CD14-positive monocyte (primary cell): ENCODE measurements around the gene RMDN3. TPM values are rescaled to one million over a fixed set of nuclear protein-coding genes. Genes with fewer than 3 reads are reported as not detected.

Experiments
- DNase-seq, 3 donors: peaks; one replicate each; pipeline ENCODE4 v3.0.0-alpha.2; 2011 to 2022
- H2AFZ ChIP-seq: 2 replicates; pipeline ENCODE4 v1.6.0; 2012; ENCODE audit warnings: mild to moderate bottlenecking, low read depth, low read length, inconsistent platforms; ENCODE audit not compliant: insufficient read depth, poor library complexity, severe bottlenecking
- H3K27ac ChIP-seq, 2 donors: 1 replicate in 1 of 2; 2 replicates in 1 of 2; pipeline ENCODE4 v1.5.1; 2012 to 2013; ENCODE audit warnings: low read length in 2 of 2, control low read depth in 1 of 2, inconsistent platforms in 1 of 2, low read depth in 1 of 2, mild to moderate bottlenecking in 1 of 2
- H3K27me3 ChIP-seq, 2 donors: one replicate each; pipeline versions ENCODE4 v1.6.0 to v1.6.1; 2011 to 2013; ENCODE audit warnings: low read length in 2 of 2; ENCODE audit not compliant: control insufficient read depth in 2 of 2, insufficient read depth in 2 of 2
- H3K36me3 ChIP-seq, 2 donors: replicated peaks in 1 of 2; 1 replicate in 1 of 2; 2 replicates in 1 of 2; pipeline versions ENCODE4 v1.5.1 to v1.6.1; 2012 to 2013; ENCODE audit warnings: low read length in 2 of 2, control low read depth in 1 of 2, inconsistent platforms in 1 of 2, mild to moderate bottlenecking in 1 of 2; ENCODE audit not compliant: insufficient read depth in 2 of 2, control insufficient read depth in 1 of 2
- H3K4me1 ChIP-seq, 2 donors: 1 replicate in 1 of 2; 2 replicates in 1 of 2; pipeline versions ENCODE4 v1.5.1 to v1.6.1; 2012 to 2013; ENCODE audit warnings: low read length in 2 of 2, control low read depth in 1 of 2, inconsistent platforms in 1 of 2, mild to moderate bottlenecking in 1 of 2, moderate library complexity in 1 of 2; ENCODE audit not compliant: insufficient read depth in 2 of 2, control insufficient read depth in 1 of 2
- H3K4me2 ChIP-seq: replicated peaks from 2 replicates; pipeline ENCODE3; 2012; ENCODE audit warnings: low read length, moderate library complexity, mild to moderate bottlenecking; ENCODE audit not compliant: poor library complexity, severe bottlenecking; ENCODE audit errors: extremely low read depth
- H3K4me3 ChIP-seq, 3 experiments: fragments of 200-600 bp in 1 of 3; sonication (generic) in 1 of 3; replicated peaks in 1 of 3; 1 replicate in 2 of 3; 2 replicates in 1 of 3; pipeline ENCODE4 v1.5.1; 2011 to 2013; ENCODE audit warnings: low read length in 3 of 3, mild to moderate bottlenecking in 3 of 3, control low read depth in 2 of 3, low read depth in 2 of 3, inconsistent platforms in 1 of 3, moderate library complexity in 1 of 3
- H3K79me2 ChIP-seq: 2 replicates; pipeline ENCODE4 v1.6.0; 2012; ENCODE audit warnings: mild to moderate bottlenecking, control low read depth, inconsistent platforms, low read length, moderate library complexity; ENCODE audit not compliant: insufficient read depth
- H3K9ac ChIP-seq: 2 replicates; pipeline ENCODE4 v1.6.0; 2017; ENCODE audit warnings: low read length, mild to moderate bottlenecking; ENCODE audit not compliant: insufficient read depth, poor library complexity, severe bottlenecking
- H3K9me3 ChIP-seq, 2 donors: replicated peaks in 1 of 2; 1 replicate in 1 of 2; 2 replicates in 1 of 2; pipeline versions ENCODE4 v1.5.1 to v1.6.1; 2012 to 2013; ENCODE audit warnings: low read length in 2 of 2, control low read depth in 1 of 2; ENCODE audit not compliant: control insufficient read depth in 1 of 2, insufficient read depth in 1 of 2
- H4K20me1 ChIP-seq: 2 replicates; pipeline ENCODE4 v1.6.0; 2012; ENCODE audit warnings: mild to moderate bottlenecking, low read length, control low read depth, moderate library complexity; ENCODE audit not compliant: insufficient read depth
- H3K27ac Mint-ChIP-seq, 7 donors: one replicate each; pipeline ENCODE4 v1.8.0; 2020; ENCODE audit warnings: mild to moderate bottlenecking in 7 of 7, mixed read lengths in 7 of 7, moderate library complexity in 6 of 7, inconsistent platforms in 2 of 7
- H3K27me3 Mint-ChIP-seq, 3 donors: one replicate each; pipeline ENCODE4 v1.8.0; 2021 to 2022; ENCODE audit warnings: low read depth in 3 of 3, mild to moderate bottlenecking in 3 of 3, mixed read lengths in 3 of 3, moderate library complexity in 3 of 3, inconsistent platforms in 1 of 3
- H3K36me3 Mint-ChIP-seq, 2 donors: one replicate each; pipeline ENCODE4 v1.8.0; 2020; ENCODE audit warnings: mixed read lengths in 2 of 2, inconsistent platforms in 1 of 2, mild to moderate bottlenecking in 1 of 2
- H3K4me1 Mint-ChIP-seq: one replicate; pipeline ENCODE4 v1.8.0; 2020; ENCODE audit warnings: mild to moderate bottlenecking, mixed read lengths
- H3K4me3 Mint-ChIP-seq, 2 donors: one replicate each; pipeline ENCODE4 v1.8.0; 2020; ENCODE audit warnings: mild to moderate bottlenecking in 2 of 2, mixed read lengths in 2 of 2, moderate library complexity in 1 of 2
- H3K9me3 Mint-ChIP-seq, 7 donors: one replicate each; pipeline ENCODE4 v1.8.0; 2020 to 2022; ENCODE audit warnings: mixed read lengths in 7 of 7, mild to moderate bottlenecking in 6 of 7, moderate library complexity in 6 of 7, inconsistent platforms in 2 of 7
- WGBS: methylation state at CpG from one replicate; pipeline ENCODE4 v1.1.5; 2013; ENCODE audit warnings: missing lambda C conversion rate; ENCODE audit not compliant: insufficient coverage; 5-methylcytosine and 5-hydroxymethylcytosine counted together
- intact Hi-C, 2 donors: fragments of 100-400 bp; cut with micrococcal nuclease; formaldehyde crosslinking; loops; one replicate each; pipeline versions ENCODE4 v1.15.0 to v1.15.1; 2023
- polyA plus RNA-seq, 3 donors: library from polyadenylated mRNA; depleted of rRNA in 1 of 3; unstranded in 2 of 3; stranded (reverse) in 1 of 3; fragments of 300-500 nt in 2 of 3; fragments of >200 nt in 1 of 3; fragmentation: Illumina TruSeq in 2 of 3; gene quantifications; 1 replicate in 2 of 3; 2 replicates in 1 of 3; pipeline ENCODE4 v1.2.3, GENCODE V29; 2012 to 2021
- TF ChIP-seq, protein P1 (sequence below): fragments of 200-600 bp; IDR thresholded peaks from one replicate; pipeline ENCODE4 v1.8.0; 2022; ENCODE audit warnings: antibody characterized with exemption, mild to moderate bottlenecking

The RMDN3 gene
- polyA plus RNA-seq, 3 donors: 9.8 to 13.5 (median 13.2) TPM

DNA sequence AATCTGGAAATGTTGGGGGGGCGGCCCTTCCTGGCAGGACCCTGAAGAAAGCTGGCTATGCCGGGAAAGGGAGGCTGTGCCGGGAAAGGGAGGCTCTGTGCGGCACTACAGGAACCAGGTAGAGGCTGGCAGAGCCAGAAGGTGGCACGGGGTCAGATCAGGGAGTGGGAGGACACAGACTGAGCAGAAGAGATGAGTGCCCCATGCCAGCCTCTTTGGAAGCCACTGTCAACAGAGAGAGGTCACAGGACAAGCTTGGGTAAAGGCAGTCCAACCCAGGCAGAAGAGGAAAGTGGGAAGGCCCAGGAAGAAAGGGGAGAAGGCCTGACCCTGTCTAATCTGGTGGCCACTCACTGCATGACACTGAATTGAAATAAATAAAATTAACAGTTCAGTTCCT, 16.2 kb upstream of the RMDN3 start:
- Histone ChIP-seq H3K9ac (no peak overlapping the region), H3K27me3 (no peaks in the 10 kb centered on the region), H4K20me1 (no peaks in the 10 kb centered on the region), H3K4me1 (peaks cover 19 to 23% of the 10 kb centered on the region in 2 donors), H2AFZ (no peak overlapping the region), H3K4me2 (no peak overlapping the region), H3K79me2 (no peaks in the 10 kb centered on the region), H3K9me3 (no peaks in the 10 kb centered on the region), H3K36me3 (peaks cover 52 to 75% of the 10 kb centered on the region in 2 donors), H3K27ac (no peak overlapping the region), H3K4me3 (no peak overlapping the region)
- Mint-ChIP-seq H3K9me3 (no peaks in the 10 kb centered on the region), H3K27me3 (peaks cover 0 to 2% (median 1%) of the 10 kb centered on the region in 3 donors), H3K4me3 (no peak overlapping the region), H3K27ac (peak overlapping the region in 1 of 7 donors; percentile 28), H3K4me1 (peaks cover 23% of the 10 kb centered on the region), H3K36me3 (peaks cover 56 to 79% of the 10 kb centered on the region in 2 donors)
- TF ChIP-seq, protein P1, sequence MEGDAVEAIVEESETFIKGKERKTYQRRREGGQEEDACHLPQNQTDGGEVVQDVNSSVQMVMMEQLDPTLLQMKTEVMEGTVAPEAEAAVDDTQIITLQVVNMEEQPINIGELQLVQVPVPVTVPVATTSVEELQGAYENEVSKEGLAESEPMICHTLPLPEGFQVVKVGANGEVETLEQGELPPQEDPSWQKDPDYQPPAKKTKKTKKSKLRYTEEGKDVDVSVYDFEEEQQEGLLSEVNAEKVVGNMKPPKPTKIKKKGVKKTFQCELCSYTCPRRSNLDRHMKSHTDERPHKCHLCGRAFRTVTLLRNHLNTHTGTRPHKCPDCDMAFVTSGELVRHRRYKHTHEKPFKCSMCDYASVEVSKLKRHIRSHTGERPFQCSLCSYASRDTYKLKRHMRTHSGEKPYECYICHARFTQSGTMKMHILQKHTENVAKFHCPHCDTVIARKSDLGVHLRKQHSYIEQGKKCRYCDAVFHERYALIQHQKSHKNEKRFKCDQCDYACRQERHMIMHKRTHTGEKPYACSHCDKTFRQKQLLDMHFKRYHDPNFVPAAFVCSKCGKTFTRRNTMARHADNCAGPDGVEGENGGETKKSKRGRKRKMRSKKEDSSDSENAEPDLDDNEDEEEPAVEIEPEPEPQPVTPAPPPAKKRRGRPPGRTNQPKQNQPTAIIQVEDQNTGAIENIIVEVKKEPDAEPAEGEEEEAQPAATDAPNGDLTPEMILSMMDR: no peak
- no peak for DNase-seq
- intact Hi-C loops: no loop called here
- WGBS: 95% methylated on average over 5 of the region's 5 CpGs

DNA sequence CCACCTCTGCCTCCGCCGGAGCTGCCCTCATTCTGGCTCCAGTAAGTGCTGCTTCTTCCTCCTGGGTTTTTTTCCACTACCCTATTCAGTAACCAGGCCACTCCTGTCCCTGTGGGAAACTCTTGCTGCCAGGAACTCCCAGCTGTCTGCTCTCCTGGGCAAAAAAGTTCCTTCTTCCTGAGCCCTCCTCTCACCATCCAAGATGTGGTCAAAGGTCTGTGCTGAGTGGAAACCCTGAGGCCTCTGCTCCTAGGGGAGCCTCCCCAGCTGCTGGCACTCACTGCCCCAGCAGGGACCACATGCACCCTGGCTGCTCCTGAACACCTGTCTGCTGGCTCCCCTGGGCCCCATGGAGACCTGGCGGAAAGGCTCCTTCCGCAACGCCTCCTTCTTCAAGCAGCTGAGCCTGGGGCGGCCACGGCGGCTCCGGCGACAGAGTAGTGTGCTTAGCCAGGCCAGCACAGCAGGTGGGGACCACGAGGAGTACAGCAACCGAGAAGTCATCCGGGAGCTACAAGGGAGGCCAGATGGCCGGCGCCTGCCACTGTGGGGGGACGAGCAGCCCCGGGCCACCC, 15.2 kb upstream of the RMDN3 start:
- H3K27me3 Mint-ChIP-seq: peaks cover 0 to 3% (median 2%) of the 10 kb centered on the region in 3 donors

More for the DNA sequence above, 15.2 kb upstream of the RMDN3 start:
- Histone ChIP-seq H3K4me2 (peak overlapping the region; percentile 78), H4K20me1 (no peaks in the 10 kb centered on the region), H3K27me3 (no peaks in the 10 kb centered on the region), H2AFZ (no peak overlapping the region), H3K4me3 (peak overlapping the region in 1 of 3 experiments; percentile 65), H3K9me3 (no peaks in the 10 kb centered on the region), H3K9ac (no peak overlapping the region), H3K27ac (peak overlapping the region in 1 of 2 donors; percentile 61), H3K79me2 (no peaks in the 10 kb centered on the region), H3K4me1 (peaks cover 27 to 32% of the 10 kb centered on the region in 2 donors), H3K36me3 (peaks cover 41 to 65% of the 10 kb centered on the region in 2 donors)
- Mint-ChIP-seq H3K36me3 (peaks cover 46 to 69% of the 10 kb centered on the region in 2 donors), H3K9me3 (no peaks in the 10 kb centered on the region), H3K4me3 (peak overlapping the region; percentile 61 to 75), H3K4me1 (peaks cover 31% of the 10 kb centered on the region), H3K27ac (peak overlapping the region in 5 of 7 donors; percentile 51 to 80 (median 75))
- WGBS: 63% methylated on average over 17 of the region's 17 CpGs
- TF ChIP-seq, protein P1: no peak
- intact Hi-C loops: no loop called here
- no peak for DNase-seq
